ENCODE results near the gene ITGA2.

Gene ITGA2

GRCh38 chr5:53013857-53014256 lies 24.7 kb downstream of the ITGA2 start:
- H3K27ac Mint-ChIP-seq = no peak overlapping the region
- peaks cover 51% of the 10 kb centered on the region for H3K4me1 Mint-ChIP-seq
- H3K9me3 Mint-ChIP-seq = peaks cover 19% of the 10 kb centered on the region
- H3K4me3 Mint-ChIP-seq = no peak overlapping the region
- CTCF ChIA-PET = interaction anchor here (0.6 kb wide), 1 partner anchor 1673 kb away, joined by 3 read pairs; no protein-coding TSS in a partner anchor
- peaks cover 42% of the 10 kb centered on the region for H3K36me3 Mint-ChIP-seq
- no peak for DNase-seq
- peaks cover 13% of the 10 kb centered on the region for H3K27me3 Mint-ChIP-seq

GRCh38 chr5:53017383-53017782 lies 28.2 kb downstream of the ITGA2 start:
- H3K27me3 Mint-ChIP-seq = peaks cover 13% of the 10 kb centered on the region
- H3K9me3 Mint-ChIP-seq = peaks cover 19% of the 10 kb centered on the region
- H3K27ac Mint-ChIP-seq = no peak overlapping the region
- H3K4me3 Mint-ChIP-seq = no peak overlapping the region
- CTCF ChIA-PET = interaction anchor here (1.1 kb wide), 1 partner anchor 18 kb away, joined by 3 read pairs; no protein-coding TSS in a partner anchor
- no peak for DNase-seq
- peaks cover 28% of the 10 kb centered on the region for H3K4me1 Mint-ChIP-seq
- peaks cover 38% of the 10 kb centered on the region for H3K36me3 Mint-ChIP-seq

GRCh38 chr5:53017794-53018391 lies 28.7 kb downstream of the ITGA2 start:
- DNase-seq = no peak
- Mint-ChIP-seq H3K9me3 (peaks cover 19% of the 10 kb centered on the region), H3K36me3 (peaks cover 37% of the 10 kb centered on the region), H3K4me1 (peaks cover 28% of the 10 kb centered on the region), H3K27ac (no peak overlapping the region), H3K27me3 (peaks cover 13% of the 10 kb centered on the region), H3K4me3 (no peak overlapping the region)
- CTCF ChIA-PET = interaction anchor here (1.1 kb wide), 1 partner anchor 17 kb away, joined by 3 read pairs; no protein-coding TSS in a partner anchor

GRCh38 chr5:53019320-53019719 lies 30.2 kb downstream of the ITGA2 start:
- Mint-ChIP-seq H3K4me1 (peaks cover 21% of the 10 kb centered on the region), H3K27ac (no peak overlapping the region), H3K9me3 (peaks cover 17% of the 10 kb centered on the region), H3K36me3 (peaks cover 25% of the 10 kb centered on the region), H3K4me3 (no peak overlapping the region), H3K27me3 (peaks cover 8% of the 10 kb centered on the region)
- no peak for DNase-seq
- CTCF ChIA-PET = no interaction called here

- Mint-ChIP-seq H3K36me3 (peaks cover 4% of the 10 kb centered on the region), H3K4me3 (no peak overlapping the region), H3K4me1 (peaks cover under 1% of the 10 kb centered on the region), H3K9me3 (peaks cover 1% of the 10 kb centered on the region), H3K27ac (no peak overlapping the region), H3K27me3 (peaks cover 4% of the 10 kb centered on the region)
- DNase-seq = no peak
- CTCF ChIA-PET = interaction anchor here (2.4 to 2.9 kb wide), 2 partner anchors 12 to 74 kb away, joined by 7 to 23 read pairs; no protein-coding TSS in a partner anchor
Measured at GRCh38 chr5:53022930-53023511, 33.9 kb downstream of the ITGA2 start.

GRCh38 chr5:53023969-53024368 lies 34.8 kb downstream of the ITGA2 start:
- H3K4me3 Mint-ChIP-seq = no peak overlapping the region
- CTCF ChIA-PET = interaction anchor here (1.6 to 2.9 kb wide), 3 partner anchors 11 to 75 kb away, joined by 6 to 23 read pairs (median 7); no protein-coding TSS in a partner anchor
- peaks cover 4% of the 10 kb centered on the region for H3K27me3 Mint-ChIP-seq
- H3K36me3 Mint-ChIP-seq = peaks cover 11% of the 10 kb centered on the region
- no peak overlapping the region for H3K27ac Mint-ChIP-seq
- H3K9me3 Mint-ChIP-seq = no peaks in the 10 kb centered on the region
- H3K4me1 Mint-ChIP-seq = peaks cover 3% of the 10 kb centered on the region
- no peak for DNase-seq

- H3K9me3 Mint-ChIP-seq = no peaks in the 10 kb centered on the region
- CTCF ChIA-PET = interaction anchor here (1.6 to 2.9 kb wide), 3 partner anchors 11 to 76 kb away, joined by 6 to 23 read pairs (median 7); no protein-coding TSS in a partner anchor
- H3K27ac Mint-ChIP-seq = no peak overlapping the region
- DNase-seq = no peak
- peaks cover 4% of the 10 kb centered on the region for H3K27me3 Mint-ChIP-seq
- no peak overlapping the region for H3K4me3 Mint-ChIP-seq
- H3K4me1 Mint-ChIP-seq = peaks cover 3% of the 10 kb centered on the region
- H3K36me3 Mint-ChIP-seq = peaks cover 14% of the 10 kb centered on the region
Measured at GRCh38 chr5:53024535-53024934, 35.4 kb downstream of the ITGA2 start.

GRCh38 chr5:53025487-53025886 lies 36.3 kb downstream of the ITGA2 start:
- Mint-ChIP-seq H3K27ac (no peak overlapping the region), H3K27me3 (peaks cover 4% of the 10 kb centered on the region), H3K4me1 (peaks cover 10% of the 10 kb centered on the region), H3K4me3 (no peak overlapping the region), H3K9me3 (no peaks in the 10 kb centered on the region), H3K36me3 (peaks cover 17% of the 10 kb centered on the region)
- no peak for DNase-seq
- CTCF ChIA-PET = interaction anchor here (2.4 to 2.9 kb wide), 2 partner anchors 10 to 77 kb away, joined by 7 to 23 read pairs; no protein-coding TSS in a partner anchor

- Mint-ChIP-seq H3K4me1 (peaks cover 32% of the 10 kb centered on the region), H3K27ac (no peak overlapping the region), H3K27me3 (peaks cover 4% of the 10 kb centered on the region), H3K4me3 (no peak overlapping the region), H3K36me3 (peaks cover 21% of the 10 kb centered on the region), H3K9me3 (no peaks in the 10 kb centered on the region)
- CTCF ChIA-PET = no interaction called here
- no peak for DNase-seq
Measured at GRCh38 chr5:53027913-53028312, 38.8 kb downstream of the ITGA2 start.

- DNase-seq = no peak
- peaks cover 40% of the 10 kb centered on the region for H3K4me1 Mint-ChIP-seq
- H3K27ac Mint-ChIP-seq = no peak overlapping the region
- H3K4me3 Mint-ChIP-seq = no peak overlapping the region
- CTCF ChIA-PET = interaction anchor here (0.7 to 1.2 kb wide), 3 partner anchors 15 to 80 kb away, joined by 3 read pairs; no protein-coding TSS in a partner anchor
- peaks cover 24% of the 10 kb centered on the region for H3K36me3 Mint-ChIP-seq
- no peaks in the 10 kb centered on the region for H3K9me3 Mint-ChIP-seq
- peaks cover 4% of the 10 kb centered on the region for H3K27me3 Mint-ChIP-seq
Measured at GRCh38 chr5:53029608-53030007, 40.5 kb downstream of the ITGA2 start.

- DNase-seq = no peak
- H3K9me3 Mint-ChIP-seq = no peaks in the 10 kb centered on the region
- CTCF ChIA-PET = interaction anchor here (1.9 to 3.2 kb wide), 2 partner anchors 41 to 82 kb away, joined by 7 to 16 read pairs; partner anchors contain the start of gene ITGA2
- peaks cover 49% of the 10 kb centered on the region for H3K4me1 Mint-ChIP-seq
- peaks cover 4% of the 10 kb centered on the region for H3K27me3 Mint-ChIP-seq
- H3K27ac Mint-ChIP-seq = peak overlapping the region; percentile 95
- H3K4me3 Mint-ChIP-seq = no peak overlapping the region
- peaks cover 29% of the 10 kb centered on the region for H3K36me3 Mint-ChIP-seq
Measured at GRCh38 chr5:53030893-53031292, 41.7 kb downstream of the ITGA2 start.

GRCh38 chr5:53031695-53032096 lies 42.5 kb downstream of the ITGA2 start:
- Mint-ChIP-seq H3K4me1 (peaks cover 57% of the 10 kb centered on the region), H3K36me3 (peaks cover 37% of the 10 kb centered on the region), H3K27ac (peak overlapping the region; percentile 95), H3K4me3 (peak overlapping the region; percentile 41), H3K9me3 (no peaks in the 10 kb centered on the region), H3K27me3 (peaks cover 4% of the 10 kb centered on the region)
- CTCF ChIA-PET = interaction anchor here (0.6 to 3.2 kb wide), 10 partner anchors 10 to 110 kb away, joined by 3 to 16 read pairs (median 5); partner anchors contain the start of gene ITGA2
- DNase-seq = peak; percentile 71

- Mint-ChIP-seq H3K36me3 (peaks cover 37% of the 10 kb centered on the region), H3K27me3 (peaks cover 4% of the 10 kb centered on the region), H3K4me3 (no peak overlapping the region), H3K4me1 (peaks cover 58% of the 10 kb centered on the region), H3K9me3 (no peaks in the 10 kb centered on the region), H3K27ac (peak overlapping the region; percentile 95)
- DNase-seq = no peak
- CTCF ChIA-PET = interaction anchor here (0.6 to 3.2 kb wide), 10 partner anchors 9 to 110 kb away, joined by 3 to 16 read pairs (median 5); partner anchors contain the start of gene ITGA2
Measured at GRCh38 chr5:53032188-53032587, 43.0 kb downstream of the ITGA2 start.

GRCh38 chr5:53034832-53035231 lies 45.7 kb downstream of the ITGA2 start:
- H3K27ac Mint-ChIP-seq = peak overlapping the region; percentile 2
- no peak overlapping the region for H3K4me3 Mint-ChIP-seq
- H3K27me3 Mint-ChIP-seq = no peaks in the 10 kb centered on the region
- CTCF ChIA-PET = interaction anchor here (1.0 to 2.7 kb wide), 11 partner anchors 10 to 85 kb away, joined by 3 to 23 read pairs (median 5); no protein-coding TSS in a partner anchor
- H3K4me1 Mint-ChIP-seq = peaks cover 75% of the 10 kb centered on the region
- DNase-seq = no peak
- peaks cover 33% of the 10 kb centered on the region for H3K36me3 Mint-ChIP-seq
- peaks cover 2% of the 10 kb centered on the region for H3K9me3 Mint-ChIP-seq

All from activated naive CD4-positive, alpha-beta T cell treated with anti-CD3 and anti-CD28 coated beads, Interleukin-2, amount 10 ng/mL, durations not matched to agents 7 days and 5 days (primary cell).